Natural killer cell (primary cell): Measurements from ENCODE around the gene RBM43. TPM values are rescaled to one million over a fixed set of nuclear protein-coding genes. Genes with fewer than 3 reads are reported as not detected.

Experiments used
- ATAC-seq, 3 donors: fragments of 150-1000 bp in 2 of 3; fragments of 200-7000 bp in 1 of 3; cut with Tn5 transposase; 1 replicate in 1 of 3; 2 replicates in 2 of 3; pipeline ENCODE4 v1.10.0; 2021; ENCODE audit warnings: mild to moderate bottlenecking in 2 of 3, moderate library complexity in 2 of 3
- DNase-seq, 2 donors: peaks; one replicate each; pipeline versions ENCODE4 v3.0.0 to v3.0.0-alpha.2; 2013 to 2021; ENCODE audit warnings: mixed read lengths in 1 of 2
- H3K27ac ChIP-seq: one replicate; pipeline ENCODE4 v1.5.1; 2013; ENCODE audit warnings: mild to moderate bottlenecking, low read length
- H3K27me3 ChIP-seq: one replicate; pipeline ENCODE4 v1.6.1; 2013; ENCODE audit warnings: low read length; ENCODE audit not compliant: control insufficient read depth, insufficient read depth
- H3K36me3 ChIP-seq: one replicate; pipeline ENCODE4 v1.6.1; 2013; ENCODE audit warnings: low read length; ENCODE audit not compliant: control insufficient read depth, insufficient read depth
- H3K4me1 ChIP-seq: one replicate; pipeline ENCODE4 v1.6.1; 2013; ENCODE audit warnings: low read length; ENCODE audit not compliant: control insufficient read depth, insufficient read depth
- H3K4me3 ChIP-seq: one replicate; pipeline ENCODE4 v1.5.1; 2013; ENCODE audit warnings: low read length
- H3K9me3 ChIP-seq: one replicate; pipeline ENCODE4 v1.6.1; 2013; ENCODE audit warnings: low read length; ENCODE audit not compliant: control insufficient read depth, insufficient read depth
- H3K27ac Mint-ChIP-seq, 2 donors: one replicate each; pipeline ENCODE4 v1.8.0; 2022; ENCODE audit warnings: mild to moderate bottlenecking in 2 of 2, mixed read lengths in 2 of 2, moderate library complexity in 1 of 2
- H3K27me3 Mint-ChIP-seq, 2 donors: one replicate each; pipeline ENCODE4 v1.8.0; 2022; ENCODE audit warnings: low read depth in 2 of 2, mixed read lengths in 2 of 2
- H3K36me3 Mint-ChIP-seq: one replicate; pipeline ENCODE4 v1.8.0; 2022; ENCODE audit warnings: mixed read lengths
- H3K4me1 Mint-ChIP-seq, 2 donors: one replicate each; pipeline ENCODE4 v1.8.0; 2022; ENCODE audit warnings: mixed read lengths in 2 of 2
- H3K4me3 Mint-ChIP-seq: one replicate; pipeline ENCODE4 v1.8.0; 2022; ENCODE audit warnings: mild to moderate bottlenecking, moderate library complexity, mixed read lengths
- H3K9me3 Mint-ChIP-seq, 2 donors: one replicate each; pipeline ENCODE4 v1.8.0; 2022; ENCODE audit warnings: mixed read lengths in 2 of 2
- WGBS: methylation state at CpG from one replicate; pipeline ENCODE4 v1.1.7; 2013; ENCODE audit warnings: missing lambda C conversion rate; ENCODE audit not compliant: insufficient coverage; 5-methylcytosine and 5-hydroxymethylcytosine counted together
- intact Hi-C: fragments of 100-400 bp; cut with micrococcal nuclease; formaldehyde crosslinking; loops from one replicate; pipeline ENCODE4 v1.14.2; 2022
- total RNA-seq, 4 donors: library from RNA; stranded (reverse); fragments of 120-200 nt in 1 of 4; gene quantifications; one replicate each; pipeline versions ENCODE4 v1.2.3 to v1.2.4, GENCODE V29; 2013 to 2022
- TF ChIP-seq, protein P1 (sequence below): fragments of 200-600 bp; IDR thresholded peaks from one replicate; pipeline ENCODE4 v1.8.0; 2022; ENCODE audit warnings: antibody characterized with exemption

The RBM43 gene
- total RNA-seq, 3 donors from 2014 or later (not counting 1 experiment from before 2014, with no cell fraction given), result 5.6 to 12.4 (median 10.9) TPM

DNA sequence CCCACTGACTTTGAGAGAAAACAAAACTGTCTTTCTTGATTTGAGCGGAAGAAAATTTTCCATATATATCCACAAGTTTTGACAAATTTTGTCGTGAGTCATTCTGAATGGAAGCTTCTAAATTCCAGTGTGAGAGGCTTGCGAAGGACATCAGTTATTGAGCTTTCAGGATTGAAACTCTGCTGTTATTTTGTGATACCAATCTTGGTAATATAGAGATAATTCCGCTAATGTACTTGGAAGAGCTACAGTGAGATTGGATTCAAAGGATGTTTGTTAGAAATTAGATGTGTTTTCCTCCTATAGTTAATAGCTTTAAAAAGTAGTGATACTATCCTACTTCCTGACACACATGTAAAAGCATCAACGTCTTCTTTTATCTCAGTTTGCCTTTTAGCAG, 61.4 kb downstream of the RBM43 start:
- no peak overlapping the region for H3K4me3 ChIP-seq
- no peaks in the 10 kb centered on the region for H3K27me3 ChIP-seq
- H3K9me3 Mint-ChIP-seq, result no peaks in the 10 kb centered on the region
- intact Hi-C loops, result no loop called here
- H3K36me3 ChIP-seq, result no peaks in the 10 kb centered on the region
- peaks cover 0 to 4% of the 10 kb centered on the region in 2 donors for H3K4me1 Mint-ChIP-seq
- no peak overlapping the region for H3K4me3 Mint-ChIP-seq
- no peak overlapping the region for H3K27ac ChIP-seq
- no peaks in the 10 kb centered on the region for H3K36me3 Mint-ChIP-seq
- 90% methylated on average over 3 of the region's 5 CpGs for WGBS
- ATAC-seq, result no peak
- H3K27me3 Mint-ChIP-seq, result peaks cover 0 to 14% of the 10 kb centered on the region in 2 donors
- DNase-seq, result no peak
- TF ChIP-seq, protein P1, sequence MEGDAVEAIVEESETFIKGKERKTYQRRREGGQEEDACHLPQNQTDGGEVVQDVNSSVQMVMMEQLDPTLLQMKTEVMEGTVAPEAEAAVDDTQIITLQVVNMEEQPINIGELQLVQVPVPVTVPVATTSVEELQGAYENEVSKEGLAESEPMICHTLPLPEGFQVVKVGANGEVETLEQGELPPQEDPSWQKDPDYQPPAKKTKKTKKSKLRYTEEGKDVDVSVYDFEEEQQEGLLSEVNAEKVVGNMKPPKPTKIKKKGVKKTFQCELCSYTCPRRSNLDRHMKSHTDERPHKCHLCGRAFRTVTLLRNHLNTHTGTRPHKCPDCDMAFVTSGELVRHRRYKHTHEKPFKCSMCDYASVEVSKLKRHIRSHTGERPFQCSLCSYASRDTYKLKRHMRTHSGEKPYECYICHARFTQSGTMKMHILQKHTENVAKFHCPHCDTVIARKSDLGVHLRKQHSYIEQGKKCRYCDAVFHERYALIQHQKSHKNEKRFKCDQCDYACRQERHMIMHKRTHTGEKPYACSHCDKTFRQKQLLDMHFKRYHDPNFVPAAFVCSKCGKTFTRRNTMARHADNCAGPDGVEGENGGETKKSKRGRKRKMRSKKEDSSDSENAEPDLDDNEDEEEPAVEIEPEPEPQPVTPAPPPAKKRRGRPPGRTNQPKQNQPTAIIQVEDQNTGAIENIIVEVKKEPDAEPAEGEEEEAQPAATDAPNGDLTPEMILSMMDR, result no peak
- H3K4me1 ChIP-seq, result no peaks in the 10 kb centered on the region
- H3K9me3 ChIP-seq, result no peaks in the 10 kb centered on the region
- H3K27ac Mint-ChIP-seq, result no peak overlapping the region

DNA sequence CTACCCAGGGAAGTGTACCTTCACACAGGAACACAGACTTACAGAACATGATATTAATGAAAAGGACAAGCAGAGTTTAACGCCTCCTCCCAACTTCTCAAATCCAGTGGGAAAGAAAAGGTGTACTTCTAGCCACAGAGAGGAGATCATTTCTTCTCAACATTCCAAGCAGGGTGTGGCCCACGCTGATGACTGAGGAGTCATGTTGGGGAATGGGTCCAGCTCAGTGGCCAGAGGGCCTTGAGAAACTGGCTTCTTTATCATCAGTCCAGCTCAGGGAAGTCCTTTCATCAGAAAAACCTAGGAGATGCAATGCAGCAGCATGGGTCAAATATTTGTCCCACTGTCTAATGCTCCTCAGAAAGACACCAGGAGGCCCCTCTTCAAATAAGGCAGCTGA, 63.0 kb downstream of the RBM43 start:
- peaks cover 0 to 4% of the 10 kb centered on the region in 2 donors for H3K4me1 Mint-ChIP-seq
- Histone ChIP-seq H3K4me3 (no peak overlapping the region), H3K27me3 (no peaks in the 10 kb centered on the region), H3K4me1 (no peaks in the 10 kb centered on the region), H3K9me3 (no peaks in the 10 kb centered on the region), H3K27ac (no peak overlapping the region), H3K36me3 (no peaks in the 10 kb centered on the region)
- DNase-seq (no peak), ATAC-seq (no peak)
- intact Hi-C loops, result no loop called here
- peaks cover 0 to 9% of the 10 kb centered on the region in 2 donors for H3K27me3 Mint-ChIP-seq
- H3K36me3 Mint-ChIP-seq, result no peaks in the 10 kb centered on the region
- WGBS, result 68% methylated on average over 2 of the region's 2 CpGs
- TF ChIP-seq, protein P1, result no peak
- no peak overlapping the region for H3K4me3 Mint-ChIP-seq
- no peak overlapping the region for H3K27ac Mint-ChIP-seq
- H3K9me3 Mint-ChIP-seq, result no peaks in the 10 kb centered on the region

Other genes with a start within 250 kb of the RBM43 start
- gene NMI, start 27.8 kb upstream of the RBM43 start, total RNA-seq, result 10 to 100 TPM; 19.5 to 32.8 (median 23.0) TPM
- gene TNFAIP6, start 95.7 kb upstream of the RBM43 start, total RNA-seq, result under 1 TPM in 1 of 3 donors, not detected in 2; 0.83 TPM
- 10 to 100 TPM; 37.0 to 52.0 (median 39.3) TPM for gene RIF1, start 148.0 kb upstream of the RBM43 start, total RNA-seq